ENCODE data around the gene RNF126.

GRCh38 chr19:662962-663681 lies at the start of gene RNF126:
- no peak; the same call in none of the 2 replicates for TF ChIP-seq TAF1 (IDR thresholded peaks at IDR 0.05; ENCODE audit: low read depth)
- no peak for TF ChIP-seq ZBTB7A (IDR thresholded peaks at IDR 0.05; ENCODE audit: low read depth)
- no peak for TF ChIP-seq FOXM1 (IDR thresholded peaks at IDR 0.05; ENCODE audit: borderline replicate concordance, low read depth)
- TF ChIP-seq USF1 (IDR thresholded peaks at IDR 0.05): no peak
- TF ChIP-seq CREB1 (IDR thresholded peaks at IDR 0.05; ENCODE audit: low read depth): no peak
- peak; percentile 59; the same call in 1 of the 2 replicates for TF ChIP-seq YY1 (IDR thresholded peaks at IDR 0.05; ENCODE audit: low read depth)
- no peak for TF ChIP-seq RAD21 (IDR thresholded peaks at IDR 0.05; ENCODE audit: low read depth)
- no peak for TF ChIP-seq REST (IDR thresholded peaks at IDR 0.05; ENCODE audit: low read depth)
- TF ChIP-seq EGR1 (IDR thresholded peaks at IDR 0.05): peak; percentile 57; the same call in 1 of the 2 replicates
- TF ChIP-seq TEAD4 (IDR thresholded peaks at IDR 0.05): no peak; the same call in 1 of the 2 replicates
- TF ChIP-seq NFIC (IDR thresholded peaks at IDR 0.05): no peak
- TF ChIP-seq EP300 (IDR thresholded peaks at IDR 0.05; ENCODE audit: borderline replicate concordance): no peak

Data from Ishikawa (cell line).